Fibroblast of lung (primary cell): Measurements from ENCODE around the gene SLC66A1. TPM values are rescaled to one million over a fixed set of nuclear protein-coding genes. Genes with fewer than 3 reads are reported as not detected.

Source experiments
- DNase-seq, 2 donors: peaks; one replicate each; pipeline versions ENCODE4 v3.0.0 to v3.0.0-alpha.2; 2010; ENCODE audit warnings: low read depth in 2 of 2
- H2AFZ ChIP-seq: 2 replicates; pipeline ENCODE4 v1.5.1; 2012; ENCODE audit warnings: low read length, control low read depth, inconsistent platforms
- H3K27ac ChIP-seq: 2 replicates; pipeline ENCODE4 v1.5.1; 2011; ENCODE audit warnings: low read length, control low read depth; ENCODE audit not compliant: insufficient read depth
- H3K27me3 ChIP-seq: 2 replicates; pipeline ENCODE4 v1.5.1; 2011; ENCODE audit warnings: mild to moderate bottlenecking, low read length; ENCODE audit not compliant: control insufficient read depth, insufficient read depth
- H3K36me3 ChIP-seq: 2 replicates; pipeline ENCODE4 v1.5.1; 2011; ENCODE audit warnings: low read length; ENCODE audit not compliant: control insufficient read depth, insufficient read depth
- H3K4me1 ChIP-seq: 2 replicates; pipeline ENCODE4 v1.5.1; 2011; ENCODE audit warnings: low read length; ENCODE audit not compliant: control insufficient read depth, insufficient read depth; ENCODE audit errors: extremely low read depth
- H3K4me2 ChIP-seq: 2 replicates; pipeline ENCODE4 v1.5.1; 2011; ENCODE audit warnings: low read length, control low read depth; ENCODE audit not compliant: insufficient read depth; ENCODE audit errors: extremely low read depth
- H3K4me3 ChIP-seq, 4 experiments: fragments of 200-600 bp in 1 of 4; sonication (generic) in 1 of 4; replicated peaks in 1 of 4; 2 replicates each; pipeline ENCODE4 v1.5.1; 2011 to 2016; ENCODE audit warnings: low read length in 4 of 4, low read depth in 3 of 4, mild to moderate bottlenecking in 3 of 4, control low read depth in 2 of 4, inconsistent platforms in 1 of 4, mixed read lengths in 1 of 4; ENCODE audit not compliant: insufficient read depth in 1 of 4; ENCODE audit errors: control extremely low read depth in 1 of 4
- H3K79me2 ChIP-seq: 2 replicates; pipeline ENCODE4 v1.5.1; 2012; ENCODE audit warnings: mild to moderate bottlenecking, low read length, inconsistent platforms; ENCODE audit not compliant: control insufficient read depth, insufficient read depth
- H3K9ac ChIP-seq: 2 replicates; pipeline ENCODE4 v1.5.1; 2011; ENCODE audit warnings: mild to moderate bottlenecking, low read length, control low read depth; ENCODE audit not compliant: insufficient read depth
- H3K9me3 ChIP-seq: 2 replicates; pipeline ENCODE4 v1.5.1; 2012; ENCODE audit warnings: low read depth, low read length; ENCODE audit not compliant: control insufficient read depth, insufficient read depth
- H4K20me1 ChIP-seq: 2 replicates; pipeline ENCODE4 v1.5.1; 2011; ENCODE audit warnings: low read length; ENCODE audit not compliant: control insufficient read depth, insufficient read depth; ENCODE audit errors: extremely low read depth
- CTCF ChIP-seq, 2 donors: IDR thresholded peaks in 1 of 2; conservative IDR thresholded peaks in 1 of 2; 1 replicate in 1 of 2; 2 replicates in 1 of 2; pipeline ENCODE4 v1.5.1; 2011 to 2012; ENCODE audit warnings: low read length in 2 of 2, control low read depth in 1 of 2, inconsistent platforms in 1 of 2, low read depth in 1 of 2, mild to moderate bottlenecking in 1 of 2
- EZH2 ChIP-seq: IDR thresholded peaks from 2 replicates; pipeline ENCODE4 v1.5.1; 2012; ENCODE audit warnings: low read length, control low read depth, mild to moderate bottlenecking; ENCODE audit errors: missing control alignments
- polyA plus RNA-seq, 2 donors: library from polyadenylated mRNA; depleted of rRNA in 1 of 2; stranded (reverse) in 1 of 2; unstranded in 1 of 2; fragments of >200 nt; gene quantifications; 2 replicates each; pipeline ENCODE4 v1.2.1, GENCODE V29; 2011 to 2012; ENCODE audit warnings: missing spikeins in 1 of 2
- total RNA-seq: library from RNA; depleted of rRNA; stranded (reverse); fragments of >200 nt; gene quantifications from 2 replicates; pipeline ENCODE4 v1.2.1, GENCODE V29; 2014

SLC66A1 gene
- total and polyA plus RNA-seq, 2 donors (not counting 1 experiment from before 2014, with no cell fraction given): 7.1 to 18.3 TPM

DNA sequence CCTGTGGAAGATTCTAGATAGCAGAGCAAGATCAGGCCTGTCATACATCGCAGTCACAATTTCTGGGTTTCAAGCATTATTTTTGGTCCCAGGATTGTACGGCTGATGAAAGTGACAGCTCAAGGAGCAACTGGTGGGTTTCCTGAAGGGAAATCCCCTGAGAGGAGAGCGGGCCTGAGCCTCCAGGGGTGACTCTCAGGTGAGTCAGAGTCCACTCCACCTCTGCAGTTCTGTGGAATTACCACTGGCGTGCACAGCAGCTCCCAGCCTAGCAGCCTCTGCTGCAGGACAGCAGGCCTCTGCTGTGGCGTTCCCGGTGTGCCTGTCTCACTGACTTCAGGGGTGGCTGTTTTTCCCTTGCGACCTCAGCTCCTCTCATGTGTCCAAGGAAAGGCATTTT, 24.4 kb downstream of the SLC66A1 start:
- Histone ChIP-seq H4K20me1 (no peaks in the 10 kb centered on the region), H3K4me3 (no peak overlapping the region)

DNA sequence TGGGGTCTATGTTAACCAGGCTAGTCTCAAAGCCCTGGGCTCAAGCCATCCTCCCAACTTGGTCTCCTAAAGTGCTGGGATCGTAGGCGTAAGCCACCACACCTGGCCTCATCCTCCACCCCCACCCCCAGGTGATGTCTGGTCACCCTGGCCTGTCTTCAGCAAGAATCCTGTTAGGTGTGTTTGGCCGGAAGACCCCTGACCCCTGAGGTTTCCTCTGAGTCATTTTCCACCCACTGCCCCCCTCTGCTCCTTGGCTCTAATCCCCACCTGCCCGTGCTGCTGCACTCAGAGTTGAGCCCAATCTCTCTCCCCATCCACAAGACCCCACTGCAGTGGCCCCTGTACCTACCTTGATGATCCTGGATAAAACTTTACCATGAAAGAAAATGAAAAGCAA, 25.2 kb downstream of the SLC66A1 start:
- peaks cover 16% of the 10 kb centered on the region for H3K36me3 ChIP-seq
- no peak overlapping the region for H3K9ac ChIP-seq
- H3K4me1 ChIP-seq: peaks cover 7% of the 10 kb centered on the region
- no peak overlapping the region for H2AFZ ChIP-seq
- no peak overlapping the region for H3K27ac ChIP-seq
- peak in 1 of 2 donors; percentile 36 for DNase-seq
- H3K4me2 ChIP-seq: no peak overlapping the region
- no peaks in the 10 kb centered on the region for H4K20me1 ChIP-seq
- no peaks in the 10 kb centered on the region for H3K9me3 ChIP-seq
- no peak overlapping the region for H3K4me3 ChIP-seq
- H3K27me3 ChIP-seq: no peaks in the 10 kb centered on the region
- TF ChIP-seq CTCF (conservative IDR thresholded peaks at IDR 0.05 in 1 of 2, IDR thresholded peaks at IDR 0.05 in 1 of 2; ENCODE audit: low read depth in 1 of 2, low read length in 2 of 2): no peak
- H3K79me2 ChIP-seq: no peaks in the 10 kb centered on the region

More for the DNA sequence above, 24.4 kb downstream of the SLC66A1 start:
- peak in 1 of 2 donors; percentile 55 for DNase-seq
- no peaks in the 10 kb centered on the region for H3K27me3 ChIP-seq
- peaks cover under 1% of the 10 kb centered on the region for H3K4me1 ChIP-seq
- TF ChIP-seq CTCF (conservative IDR thresholded peaks at IDR 0.05 in 1 of 2, IDR thresholded peaks at IDR 0.05 in 1 of 2; ENCODE audit: low read depth in 1 of 2, low read length in 2 of 2) (no peak), EZH2 (no peak)
- H3K9ac ChIP-seq: no peak overlapping the region
- H2AFZ ChIP-seq: no peak overlapping the region
- H3K79me2 ChIP-seq: no peaks in the 10 kb centered on the region
- peaks cover 13% of the 10 kb centered on the region for H3K36me3 ChIP-seq
- no peaks in the 10 kb centered on the region for H3K9me3 ChIP-seq
- H3K4me2 ChIP-seq: no peak overlapping the region
- H3K27ac ChIP-seq: no peak overlapping the region

DNA sequence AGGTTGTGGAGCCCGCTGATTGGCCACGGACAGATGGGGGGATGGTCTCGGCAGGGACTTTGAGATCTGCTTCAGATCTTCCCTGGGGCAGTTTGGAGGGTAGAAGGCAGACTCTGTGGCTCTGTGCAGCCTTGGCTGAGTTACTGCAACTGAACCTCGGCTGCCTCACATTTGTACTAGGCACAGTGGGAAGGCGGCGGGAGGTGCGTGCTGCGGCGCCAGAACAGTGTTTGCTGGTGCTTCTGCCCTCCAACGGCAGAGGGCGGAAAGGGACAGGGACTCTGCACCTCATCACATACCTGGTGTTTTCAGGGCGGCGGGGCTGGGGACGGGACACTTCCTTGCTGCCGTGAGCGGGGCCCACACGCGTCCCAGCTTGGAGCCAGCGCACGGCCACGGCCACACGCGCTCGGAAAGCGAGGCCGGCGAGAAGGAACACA, 26.2 kb downstream of the SLC66A1 start:
- H3K4me3 ChIP-seq: no peak overlapping the region
- no peak overlapping the region for H2AFZ ChIP-seq
- no peak overlapping the region for H3K27ac ChIP-seq
- DNase-seq: no peak
- TF ChIP-seq EZH2 (no peak), CTCF (conservative IDR thresholded peaks at IDR 0.05 in 1 of 2, IDR thresholded peaks at IDR 0.05 in 1 of 2; ENCODE audit: low read depth in 1 of 2, low read length in 2 of 2) (no peak)
- H3K79me2 ChIP-seq: no peaks in the 10 kb centered on the region
- H3K4me1 ChIP-seq: peaks cover 10% of the 10 kb centered on the region
- no peak overlapping the region for H3K4me2 ChIP-seq
- no peaks in the 10 kb centered on the region for H3K9me3 ChIP-seq
- H3K27me3 ChIP-seq: no peaks in the 10 kb centered on the region
- peaks cover 27% of the 10 kb centered on the region for H3K36me3 ChIP-seq
- no peaks in the 10 kb centered on the region for H4K20me1 ChIP-seq
- H3K9ac ChIP-seq: no peak overlapping the region
